ENCODE measurements around the gene EYS. TPM values are rescaled to one million over a fixed set of nuclear protein-coding genes. Genes with fewer than 3 reads are reported as not detected.
"Not testable (repeated sequence)": the region's sequence is repeated elsewhere in the genome, so short reads cannot be mapped to it uniquely, and the experiment has no call there.

The EYS gene
- total RNA-seq, 2 donors from 2014 or later = not detected

- Mint-ChIP-seq H3K27me3 (ENCODE audit: low read depth) (no peaks in the 10 kb centered on the region), H3K36me3 (ENCODE audit: insufficient read depth in 2 of 2) (peaks cover 2 to 3% of the 10 kb centered on the region in 2 donors), H3K27ac (no peak overlapping the region), H3K9me3 (peaks cover 8 to 9% of the 10 kb centered on the region in 2 donors), H3K4me1 (ENCODE audit: low read depth) (no peaks in the 10 kb centered on the region), H3K4me3 (no peak overlapping the region)
- ATAC-seq (replicated peaks in 1 of 2) (no peak), DNase-seq (no peak)
These were observed 83.5 kb downstream of the EYS start for GRCh38 chr6:65623566-65623965.

GRCh38 chr6:65610746-65611145, 96.3 kb downstream of the EYS start:
- no peaks in the 10 kb centered on the region for H3K27me3 Mint-ChIP-seq (ENCODE audit: low read depth)
- no peak overlapping the region for H3K4me3 Mint-ChIP-seq
- ATAC-seq (replicated peaks in 1 of 2) (no peak), DNase-seq (no peak)
- H3K9me3 Mint-ChIP-seq = no peaks in the 10 kb centered on the region
- H3K27ac Mint-ChIP-seq = no peak overlapping the region
- no peaks in the 10 kb centered on the region for H3K36me3 Mint-ChIP-seq (ENCODE audit: insufficient read depth in 2 of 2)
- H3K4me1 Mint-ChIP-seq (ENCODE audit: low read depth) = no peaks in the 10 kb centered on the region

GRCh38 chr6:65595540-65595939, 111.5 kb downstream of the EYS start:
- Mint-ChIP-seq H3K36me3 (ENCODE audit: insufficient read depth in 2 of 2) (no peaks in the 10 kb centered on the region), H3K4me3 (no peak overlapping the region), H3K27me3 (ENCODE audit: low read depth) (no peaks in the 10 kb centered on the region), H3K4me1 (ENCODE audit: low read depth) (no peaks in the 10 kb centered on the region), H3K27ac (no peak overlapping the region), H3K9me3 (peaks cover 2 to 3% of the 10 kb centered on the region in 2 donors)
- DNase-seq = no peak
- no peak for ATAC-seq (replicated peaks in 1 of 2)

GRCh38 chr6:65570340-65570739, 136.7 kb downstream of the EYS start:
- H3K27me3 Mint-ChIP-seq (ENCODE audit: low read depth) = no peaks in the 10 kb centered on the region
- H3K27ac Mint-ChIP-seq = no peak overlapping the region
- peaks cover 4 to 14% of the 10 kb centered on the region in 2 donors for H3K9me3 Mint-ChIP-seq
- DNase-seq (no peak), ATAC-seq (replicated peaks in 1 of 2) (no peak)
- no peaks in the 10 kb centered on the region for H3K36me3 Mint-ChIP-seq (ENCODE audit: insufficient read depth in 2 of 2)
- no peak overlapping the region for H3K4me3 Mint-ChIP-seq
- no peaks in the 10 kb centered on the region for H3K4me1 Mint-ChIP-seq (ENCODE audit: low read depth)

- no peaks in the 10 kb centered on the region for H3K4me1 Mint-ChIP-seq (ENCODE audit: low read depth)
- no peak for DNase-seq
- no peak overlapping the region for H3K27ac Mint-ChIP-seq
These were observed 137.5 kb downstream of the EYS start for GRCh38 chr6:65569505-65569904.

GRCh38 chr6:65569056-65569455, 138.0 kb downstream of the EYS start:
- not testable (repeated sequence) for H3K4me1 Mint-ChIP-seq (ENCODE audit: low read depth); H3K36me3 Mint-ChIP-seq (ENCODE audit: insufficient read depth in 2 of 2); H3K27ac Mint-ChIP-seq; DNase-seq; H3K4me3 Mint-ChIP-seq; ATAC-seq (replicated peaks in 1 of 2); H3K27me3 Mint-ChIP-seq (ENCODE audit: low read depth)
- peaks cover 4 to 13% of the 10 kb centered on the region in 2 donors for H3K9me3 Mint-ChIP-seq

More at GRCh38 chr6:65569505-65569904, 137.5 kb downstream of the EYS start:
- H3K36me3 Mint-ChIP-seq (ENCODE audit: insufficient read depth in 2 of 2) = no peaks in the 10 kb centered on the region
- ATAC-seq (replicated peaks in 1 of 2) = no peak
- no peaks in the 10 kb centered on the region for H3K27me3 Mint-ChIP-seq (ENCODE audit: low read depth)
- no peak overlapping the region for H3K4me3 Mint-ChIP-seq
- H3K9me3 Mint-ChIP-seq = peaks cover 4 to 14% of the 10 kb centered on the region in 2 donors

GRCh38 chr6:65566117-65566516, 140.9 kb downstream of the EYS start:
- H3K27me3 Mint-ChIP-seq (ENCODE audit: low read depth) = no peaks in the 10 kb centered on the region
- ATAC-seq (replicated peaks in 1 of 2) (no peak), DNase-seq (no peak)
- H3K27ac Mint-ChIP-seq = no peak overlapping the region
- no peaks in the 10 kb centered on the region for H3K36me3 Mint-ChIP-seq (ENCODE audit: insufficient read depth in 2 of 2)
- H3K4me3 Mint-ChIP-seq = no peak overlapping the region
- H3K4me1 Mint-ChIP-seq (ENCODE audit: low read depth) = no peaks in the 10 kb centered on the region
- peaks cover 6 to 12% of the 10 kb centered on the region in 2 donors for H3K9me3 Mint-ChIP-seq

- Mint-ChIP-seq H3K9me3 (peaks cover 4 to 5% of the 10 kb centered on the region in 2 donors), H3K27ac (no peak overlapping the region), H3K4me1 (ENCODE audit: low read depth) (no peaks in the 10 kb centered on the region), H3K4me3 (no peak overlapping the region), H3K27me3 (ENCODE audit: low read depth) (no peaks in the 10 kb centered on the region), H3K36me3 (ENCODE audit: insufficient read depth in 2 of 2) (no peaks in the 10 kb centered on the region)
- DNase-seq (no peak), ATAC-seq (replicated peaks in 1 of 2) (no peak)
These were observed 149.0 kb downstream of the EYS start for GRCh38 chr6:65558071-65558470.

GRCh38 chr6:65557224-65557623, 149.8 kb downstream of the EYS start:
- ATAC-seq (replicated peaks in 1 of 2) (no peak), DNase-seq (no peak)
- Mint-ChIP-seq H3K36me3 (ENCODE audit: insufficient read depth in 2 of 2) (no peaks in the 10 kb centered on the region), H3K27me3 (ENCODE audit: low read depth) (no peaks in the 10 kb centered on the region), H3K4me1 (ENCODE audit: low read depth) (no peaks in the 10 kb centered on the region), H3K27ac (no peak overlapping the region), H3K4me3 (no peak overlapping the region), H3K9me3 (peaks cover 3 to 5% of the 10 kb centered on the region in 2 donors)

- H3K27ac Mint-ChIP-seq = no peak overlapping the region
- DNase-seq = no peak
- no peak for ATAC-seq (replicated peaks in 1 of 2)
- no peaks in the 10 kb centered on the region for H3K27me3 Mint-ChIP-seq (ENCODE audit: low read depth)
- no peaks in the 10 kb centered on the region for H3K36me3 Mint-ChIP-seq (ENCODE audit: insufficient read depth in 2 of 2)
- no peak overlapping the region for H3K4me3 Mint-ChIP-seq
- no peaks in the 10 kb centered on the region for H3K4me1 Mint-ChIP-seq (ENCODE audit: low read depth)
- H3K9me3 Mint-ChIP-seq = peaks cover 2 to 8% of the 10 kb centered on the region in 2 donors
These were observed 160.1 kb downstream of the EYS start for GRCh38 chr6:65546894-65547293.

- Mint-ChIP-seq H3K4me3 (no peak overlapping the region), H3K36me3 (ENCODE audit: insufficient read depth in 2 of 2) (no peaks in the 10 kb centered on the region), H3K27ac (no peak overlapping the region), H3K4me1 (ENCODE audit: low read depth) (no peaks in the 10 kb centered on the region), H3K27me3 (ENCODE audit: low read depth) (no peaks in the 10 kb centered on the region), H3K9me3 (peaks cover 2 to 8% of the 10 kb centered on the region in 2 donors)
- no peak for ATAC-seq (replicated peaks in 1 of 2)
- DNase-seq = no peak
These were observed 161.1 kb downstream of the EYS start for GRCh38 chr6:65545920-65546319.

- Mint-ChIP-seq H3K27ac (no peak overlapping the region), H3K4me3 (no peak overlapping the region), H3K4me1 (ENCODE audit: low read depth) (no peaks in the 10 kb centered on the region), H3K36me3 (ENCODE audit: insufficient read depth in 2 of 2) (no peaks in the 10 kb centered on the region), H3K9me3 (peaks cover 9 to 10% of the 10 kb centered on the region in 2 donors), H3K27me3 (ENCODE audit: low read depth) (no peaks in the 10 kb centered on the region)
- ATAC-seq (replicated peaks in 1 of 2) (no peak), DNase-seq (no peak)
These were observed 168.4 kb downstream of the EYS start for GRCh38 chr6:65538644-65539043.

GRCh38 chr6:65537600-65537999, 169.4 kb downstream of the EYS start:
- Mint-ChIP-seq H3K4me3 (no peak overlapping the region), H3K9me3 (peaks cover 8 to 10% of the 10 kb centered on the region in 2 donors), H3K27ac (no peak overlapping the region), H3K4me1 (ENCODE audit: low read depth) (no peaks in the 10 kb centered on the region), H3K36me3 (ENCODE audit: insufficient read depth in 2 of 2) (no peaks in the 10 kb centered on the region), H3K27me3 (ENCODE audit: low read depth) (no peaks in the 10 kb centered on the region)
- ATAC-seq (replicated peaks in 1 of 2) (no peak), DNase-seq (no peak)

GRCh38 chr6:65531533-65531932, 175.5 kb downstream of the EYS start:
- no peaks in the 10 kb centered on the region for H3K4me1 Mint-ChIP-seq (ENCODE audit: low read depth)
- H3K27me3 Mint-ChIP-seq (ENCODE audit: low read depth) = no peaks in the 10 kb centered on the region
- DNase-seq (no peak), ATAC-seq (replicated peaks in 1 of 2) (no peak)
- peaks cover 5 to 6% of the 10 kb centered on the region in 2 donors for H3K9me3 Mint-ChIP-seq
- H3K36me3 Mint-ChIP-seq (ENCODE audit: insufficient read depth in 2 of 2) = no peaks in the 10 kb centered on the region
- H3K27ac Mint-ChIP-seq = no peak overlapping the region
- H3K4me3 Mint-ChIP-seq = no peak overlapping the region

All from activated T-cell treated with anti-CD3 and anti-CD28 coated beads, Interleukin-2, amount 50 U/mL, for 72 hours (primary cell).